T-cell (primary cell): ENCODE results near the gene DDX49. TPM values are rescaled to one million over a fixed set of nuclear protein-coding genes. Genes with fewer than 3 reads are reported as not detected.
"Not testable (repeated sequence)": the region's sequence is repeated elsewhere in the genome, so short reads cannot be mapped to it uniquely, and the experiment has no call there.

Experiments used
- ATAC-seq, 4 experiments: fragments of 200-7000 bp in 3 of 4; fragments of 150-1000 bp in 1 of 4; cut with Tn5 transposase; replicated peaks in 1 of 4; 1 replicate in 3 of 4; 2 replicates in 1 of 4; pipeline ENCODE4 v1.10.0; 2021; ENCODE audit warnings: moderate library complexity in 3 of 4, mild to moderate bottlenecking in 2 of 4, moderate number of reproducible peaks in 1 of 4
- CTCF ChIA-PET, 2 donors: fragments of 300-600 bp; sonication (Branson Sonifier 250); formaldehyde crosslinking; loops; one replicate each; lab custom pipeline; 2022; ENCODE audit warnings: antibody characterized with exemption in 2 of 2; lab: Charles Lee
- POLR2A ChIA-PET, 2 donors: fragments of 300-600 bp; sonication (Branson Sonifier 250); formaldehyde crosslinking; loops; one replicate each; lab custom pipeline; 2022; ENCODE audit warnings: antibody characterized with exemption in 2 of 2; lab: Charles Lee
- DNase-seq, 35 experiments: peaks; one replicate each; pipeline versions ENCODE4 v3.0.0 to v3.0.0-alpha.2; 2013 to 2023
- H3K27ac ChIP-seq: one replicate; pipeline ENCODE4 v1.5.1; 2013; ENCODE audit warnings: low read length
- H3K27me3 ChIP-seq, 2 experiments: replicated peaks in 1 of 2; 1 replicate in 1 of 2; 2 replicates in 1 of 2; pipeline versions ENCODE4 v1.6.1 to v1.7.0; 2013; ENCODE audit warnings: low read length in 1 of 2, mixed read lengths in 1 of 2; ENCODE audit not compliant: control insufficient read depth in 2 of 2, insufficient read depth in 2 of 2; ENCODE audit errors: extremely low read depth in 1 of 2
- H3K36me3 ChIP-seq, 2 donors: 1 replicate in 1 of 2; 2 replicates in 1 of 2; pipeline versions ENCODE4 v1.6.1 to v1.7.0; 2013; ENCODE audit warnings: low read length in 1 of 2; ENCODE audit not compliant: control insufficient read depth in 2 of 2, insufficient read depth in 1 of 2; ENCODE audit errors: extremely low read depth in 1 of 2
- H3K4me1 ChIP-seq, 2 experiments: 1 replicate in 1 of 2; 2 replicates in 1 of 2; pipeline versions ENCODE4 v1.6.1 to v1.7.0; 2013; ENCODE audit warnings: low read length in 2 of 2, mixed read lengths in 1 of 2; ENCODE audit not compliant: insufficient read depth in 2 of 2, control insufficient read depth in 1 of 2; ENCODE audit errors: extremely low read depth in 1 of 2
- H3K4me3 ChIP-seq, 2 donors: 1 replicate in 1 of 2; 2 replicates in 1 of 2; pipeline versions ENCODE4 v1.5.1 to v1.7.0; 2013; ENCODE audit warnings: mild to moderate bottlenecking in 2 of 2, low read length in 1 of 2, moderate library complexity in 1 of 2; ENCODE audit not compliant: control insufficient read depth in 1 of 2; ENCODE audit errors: extremely low read depth in 1 of 2
- H3K9me3 ChIP-seq: 2 replicates; pipeline ENCODE4 v1.7.0; 2013
- H3K27ac Mint-ChIP-seq, 2 donors: one replicate each; pipeline ENCODE4 v1.8.0; 2020 to 2021; ENCODE audit warnings: mild to moderate bottlenecking in 2 of 2, mixed read lengths in 2 of 2
- H3K27me3 Mint-ChIP-seq, 2 donors: one replicate each; pipeline ENCODE4 v1.8.0; 2021 to 2022; ENCODE audit warnings: mixed read lengths in 2 of 2
- H3K36me3 Mint-ChIP-seq: one replicate; pipeline ENCODE4 v1.8.0; 2021; ENCODE audit warnings: mixed read lengths
- H3K4me1 Mint-ChIP-seq, 3 donors: one replicate each; pipeline ENCODE4 v1.8.0; 2020 to 2022; ENCODE audit warnings: mixed read lengths in 3 of 3, mild to moderate bottlenecking in 1 of 3
- H3K4me3 Mint-ChIP-seq, 3 donors: one replicate each; pipeline ENCODE4 v1.8.0; 2020 to 2022; ENCODE audit warnings: mild to moderate bottlenecking in 3 of 3, mixed read lengths in 3 of 3, moderate library complexity in 3 of 3
- H3K9me3 Mint-ChIP-seq, 3 donors: one replicate each; pipeline ENCODE4 v1.8.0; 2020 to 2022; ENCODE audit warnings: mixed read lengths in 3 of 3
- WGBS: methylation state at CpG from one replicate; pipeline ENCODE4 v1.1.5; 2013; ENCODE audit warnings: missing lambda C conversion rate; ENCODE audit not compliant: insufficient coverage; 5-methylcytosine and 5-hydroxymethylcytosine counted together
- total RNA-seq, 35 experiments: library from RNA in 6 of 35; stranded (reverse) in 6 of 35; fragments of 120-200 nt in 1 of 35; gene quantifications; one replicate each; pipeline versions ENCODE4 v1.2.1 to v1.2.4 and lab custom pipeline; 2013 to 2026

The DDX49 gene
- total RNA-seq, 5 donors from 2014 or later (not counting 1 experiment from before 2014, with no cell fraction given), result 42.4 to 55.3 (median 48.1) TPM

DNA sequence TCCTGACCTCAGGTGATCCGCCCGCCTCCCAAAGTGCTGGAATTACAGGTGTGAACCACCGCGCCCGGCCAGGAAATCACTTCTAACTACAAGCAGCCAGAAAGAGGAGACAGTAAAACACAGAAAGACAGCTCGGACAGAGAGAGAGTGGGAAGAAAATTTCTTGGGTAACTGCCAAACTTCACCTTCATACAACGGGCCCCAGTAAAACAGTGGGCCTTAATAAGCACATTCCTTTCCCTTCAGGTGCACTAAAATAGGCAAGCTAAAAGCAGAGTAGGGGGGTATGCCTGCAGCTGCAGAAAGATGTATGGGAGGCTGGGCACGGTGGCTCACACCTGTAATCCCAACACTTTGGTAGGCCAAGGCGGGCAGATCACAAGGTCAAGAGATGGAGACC is 1.9 kb upstream of the DDX49 start:
- WGBS, result no CpG with 5 or more reads among the region's 9 CpGs
- DNase-seq, ATAC-seq, H3K4me3 ChIP-seq, H3K27me3 Mint-ChIP-seq, POLR2A ChIA-PET, H3K9me3 Mint-ChIP-seq, H3K27ac ChIP-seq, CTCF ChIA-PET, H3K9me3 ChIP-seq, H3K27me3 ChIP-seq: not testable (repeated sequence)
- Mint-ChIP-seq H3K36me3 (peaks cover 15% of the 10 kb centered on the region), H3K27ac (peak overlapping the region in 1 of 2 donors; percentile 32), H3K4me3 (peak overlapping the region; percentile 67 to 93 (median 90)), H3K4me1 (peaks cover 55 to 60% (median 60%) of the 10 kb centered on the region in 3 donors)
- Histone ChIP-seq H3K4me1 (peaks cover 13 to 65% of the 10 kb centered on the region in 2 experiments), H3K36me3 (peaks cover 25 to 39% of the 10 kb centered on the region in 2 donors)

DNA sequence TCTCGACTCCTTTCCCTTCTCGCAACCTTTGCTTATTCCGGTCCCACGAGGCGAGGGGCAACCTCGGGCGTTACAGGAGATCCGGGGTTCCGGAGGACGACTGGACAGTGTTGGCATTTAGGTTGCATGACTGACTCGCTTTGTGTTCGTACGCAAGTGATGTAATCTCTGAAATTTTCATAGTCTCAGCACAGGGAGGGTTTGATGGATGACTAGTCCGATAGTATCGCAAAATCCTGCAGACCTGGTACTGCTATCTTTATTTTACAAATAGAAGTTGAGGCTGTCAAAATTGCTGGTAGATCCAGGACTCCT is 342 bp downstream of the DDX49 start:
- ChIA-PET POLR2A (interaction anchor here (0.7 to 1.4 kb wide), 4 partner anchors 11 to 902 kb away, joined by 3 read pairs; partner anchors contain the start of genes ELL (in 1 of the 2) and ZNF506 (in 1 of the 2)), CTCF (interaction anchor here in 1 of 2 donors (0.5 to 0.9 kb wide), 2 partner anchors 347 to 711 kb away, joined by 3 read pairs; no protein-coding TSS in a partner anchor)
- Histone ChIP-seq H3K36me3 (peaks cover 22 to 41% of the 10 kb centered on the region in 2 donors), H3K4me3 (peak overlapping the region; percentile 75 to 98), H3K9me3 (no peaks in the 10 kb centered on the region), H3K27me3 (no peaks in the 10 kb centered on the region), H3K27ac (peak overlapping the region; percentile 22), H3K4me1 (peaks cover 13 to 49% of the 10 kb centered on the region in 2 experiments)
- DNase-seq, result no peak
- H3K27ac Mint-ChIP-seq, result peak overlapping the region; percentile 92 to 93
- H3K36me3 Mint-ChIP-seq, result peaks cover 19% of the 10 kb centered on the region
- H3K4me1 Mint-ChIP-seq, result peaks cover 47 to 51% (median 49%) of the 10 kb centered on the region in 3 donors
- no peaks in the 10 kb centered on the region for H3K27me3 Mint-ChIP-seq
- no peak for ATAC-seq
- H3K4me3 Mint-ChIP-seq, result peak overlapping the region; percentile 90 to 94 (median 93)
- no peaks in the 10 kb centered on the region for H3K9me3 Mint-ChIP-seq
- WGBS, result 0% methylated on average over 1 of the region's 15 CpGs

DNA sequence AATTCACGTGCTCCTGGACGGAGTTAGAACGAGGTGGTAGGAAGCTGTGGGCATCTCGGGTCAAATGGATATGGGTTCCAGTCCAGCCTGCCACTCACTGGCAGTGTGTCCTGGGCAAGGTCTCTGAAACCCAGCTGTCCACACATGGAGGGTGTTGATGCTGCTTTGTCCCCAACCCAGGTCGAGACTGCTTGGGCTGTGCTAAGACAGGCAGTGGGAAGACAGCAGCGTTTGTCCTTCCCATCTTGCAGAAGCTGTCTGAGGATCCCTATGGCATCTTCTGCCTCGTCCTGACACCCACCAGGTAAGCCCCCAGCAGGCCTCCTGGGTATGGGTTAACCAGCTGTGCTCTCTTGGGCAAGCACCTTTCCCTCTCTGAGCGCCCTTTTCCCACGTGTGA is 885 bp downstream of the DDX49 start:
- peaks cover 13 to 46% of the 10 kb centered on the region in 2 experiments for H3K4me1 ChIP-seq
- Mint-ChIP-seq H3K9me3 (no peaks in the 10 kb centered on the region), H3K4me1 (peaks cover 42 to 47% (median 45%) of the 10 kb centered on the region in 3 donors), H3K4me3 (peak overlapping the region; percentile 90 to 94 (median 93)), H3K27ac (peak overlapping the region; percentile 92 to 93), H3K27me3 (no peaks in the 10 kb centered on the region), H3K36me3 (peaks cover 16% of the 10 kb centered on the region)
- WGBS, result 68% methylated on average over 9 of the region's 9 CpGs
- ChIA-PET CTCF (no interaction called here), POLR2A (no interaction called here)
- no peaks in the 10 kb centered on the region for H3K9me3 ChIP-seq
- DNase-seq, result no peak
- no peak for ATAC-seq
- H3K4me3 ChIP-seq, result peak overlapping the region; percentile 75 to 98
- no peak overlapping the region for H3K27ac ChIP-seq
- H3K27me3 ChIP-seq, result no peaks in the 10 kb centered on the region
- peaks cover 17 to 39% of the 10 kb centered on the region in 2 donors for H3K36me3 ChIP-seq

DNA sequence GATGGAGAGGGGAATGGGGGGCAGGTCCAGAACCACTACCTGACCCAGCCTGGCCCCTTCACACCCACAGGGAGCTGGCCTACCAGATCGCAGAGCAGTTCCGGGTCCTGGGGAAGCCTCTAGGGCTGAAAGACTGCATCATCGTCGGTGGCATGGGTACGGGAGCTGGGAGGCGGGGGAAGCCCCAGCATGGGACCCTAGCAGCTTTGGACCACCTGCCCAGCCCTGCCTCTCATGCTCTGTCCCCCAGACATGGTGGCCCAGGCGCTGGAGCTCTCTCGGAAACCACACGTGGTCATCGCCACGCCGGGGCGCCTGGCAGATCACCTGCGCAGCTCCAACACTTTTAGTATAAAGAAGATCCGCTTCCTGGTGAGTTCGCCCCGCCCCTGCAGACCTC is 2.1 kb downstream of the DDX49 start:
- no peak overlapping the region for H3K27ac ChIP-seq
- 93% methylated on average over 13 of the region's 17 CpGs for WGBS
- ChIA-PET POLR2A (interaction anchor here in 1 of 2 donors (0.6 to 0.7 kb wide), 2 partner anchors 135 to 1650 kb away, joined by 4 to 5 read pairs; no protein-coding TSS in a partner anchor), CTCF (no interaction called here)
- no peaks in the 10 kb centered on the region for H3K27me3 ChIP-seq
- Mint-ChIP-seq H3K27me3 (no peaks in the 10 kb centered on the region), H3K4me1 (peaks cover 35 to 36% (median 36%) of the 10 kb centered on the region in 3 donors), H3K4me3 (peak overlapping the region; percentile 55 to 93 (median 90)), H3K27ac (no peak overlapping the region), H3K36me3 (peaks cover 23% of the 10 kb centered on the region), H3K9me3 (no peaks in the 10 kb centered on the region)
- H3K4me1 ChIP-seq, result peaks cover 13 to 38% of the 10 kb centered on the region in 2 experiments
- H3K36me3 ChIP-seq, result peaks cover 17 to 48% of the 10 kb centered on the region in 2 donors
- no peak for ATAC-seq
- H3K4me3 ChIP-seq, result no peak overlapping the region
- DNase-seq, result no peak
- no peaks in the 10 kb centered on the region for H3K9me3 ChIP-seq

DNA sequence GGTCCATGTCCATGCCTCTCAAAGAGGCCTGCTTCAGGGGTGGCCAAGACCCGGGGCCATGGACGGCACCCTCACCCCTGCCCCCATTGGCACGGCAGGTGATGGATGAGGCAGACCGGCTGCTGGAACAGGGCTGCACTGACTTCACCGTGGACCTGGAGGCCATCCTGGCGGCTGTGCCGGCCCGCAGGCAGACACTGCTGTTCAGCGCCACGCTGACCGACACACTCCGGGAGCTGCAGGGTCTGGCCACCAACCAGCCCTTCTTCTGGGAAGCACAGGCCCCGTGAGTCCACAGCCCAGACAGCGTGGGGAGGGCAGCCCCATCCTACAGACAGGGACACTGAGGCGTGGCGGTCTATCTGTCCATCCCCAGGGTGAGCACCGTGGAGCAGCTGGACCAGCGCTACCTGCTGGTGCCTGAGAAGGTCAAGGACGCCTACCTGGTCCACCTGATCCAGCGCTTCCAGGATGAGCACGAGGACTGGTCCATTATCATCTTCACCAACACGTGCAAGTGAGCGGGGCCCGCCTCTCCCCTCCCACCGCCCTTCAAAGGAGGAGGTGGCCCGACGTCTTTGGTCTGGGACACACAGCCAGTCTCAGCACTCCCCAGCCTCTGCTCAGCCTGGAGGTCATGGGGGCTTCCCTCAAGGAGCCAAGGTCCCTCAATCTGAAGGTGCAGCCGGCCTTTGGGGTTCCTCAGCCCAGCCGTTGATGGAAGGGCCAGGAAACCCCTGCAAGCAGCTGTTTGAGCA is 2.9 kb downstream of the DDX49 start:
- Histone ChIP-seq H3K27ac (no peak overlapping the region), H3K4me1 (peaks cover 13 to 32% of the 10 kb centered on the region in 2 experiments), H3K27me3 (no peaks in the 10 kb centered on the region), H3K4me3 (no peak overlapping the region), H3K9me3 (no peaks in the 10 kb centered on the region), H3K36me3 (peaks cover 17 to 51% of the 10 kb centered on the region in 2 donors)
- Mint-ChIP-seq H3K36me3 (peaks cover 23% of the 10 kb centered on the region), H3K27me3 (no peaks in the 10 kb centered on the region), H3K4me3 (no peak overlapping the region), H3K4me1 (peaks cover 29 to 31% (median 30%) of the 10 kb centered on the region in 3 donors), H3K9me3 (no peaks in the 10 kb centered on the region), H3K27ac (no peak overlapping the region)
- POLR2A ChIA-PET, result interaction anchor here in 1 of 2 donors (0.6 to 0.7 kb wide), 2 partner anchors 136 to 1650 kb away, joined by 4 to 5 read pairs; no protein-coding TSS in a partner anchor
- ATAC-seq (no peak), DNase-seq (no peak)
- CTCF ChIA-PET, result no interaction called here
- WGBS, result 96% methylated on average over 27 of the region's 29 CpGs

DNA sequence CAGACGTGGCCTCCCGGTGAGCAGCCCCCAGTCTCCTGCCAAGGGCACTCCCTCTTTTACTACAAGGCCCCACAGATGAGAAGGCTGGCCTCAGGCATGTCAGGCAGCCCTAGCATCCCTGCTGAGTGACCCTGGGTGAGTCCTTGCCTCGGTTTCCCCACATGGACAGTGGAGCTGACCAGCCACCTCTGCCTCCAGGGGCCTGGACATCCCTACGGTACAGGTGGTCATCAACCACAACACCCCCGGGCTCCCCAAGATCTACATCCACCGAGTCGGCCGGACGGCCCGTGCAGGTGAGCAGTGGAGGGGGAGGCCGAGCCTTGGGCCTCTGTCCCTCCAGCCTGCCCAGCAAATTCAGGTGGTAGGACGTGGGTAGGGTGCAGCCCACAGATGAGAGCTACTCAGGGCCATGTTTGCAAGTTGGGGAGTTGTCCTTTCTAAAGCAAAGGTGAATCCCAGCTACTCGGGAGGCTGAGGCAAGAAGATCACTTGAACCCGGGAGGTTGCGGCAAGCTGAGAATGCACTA is 5.2 kb downstream of the DDX49 start:
- Mint-ChIP-seq H3K4me3 (no peak overlapping the region), H3K27ac (no peak overlapping the region), H3K27me3 (no peaks in the 10 kb centered on the region), H3K36me3 (peaks cover 23% of the 10 kb centered on the region), H3K9me3 (no peaks in the 10 kb centered on the region), H3K4me1 (peaks cover 12 to 13% (median 13%) of the 10 kb centered on the region in 3 donors)
- ATAC-seq (no peak), DNase-seq (no peak)
- no peak overlapping the region for H3K27ac ChIP-seq
- 100% methylated on average over 6 of the region's 15 CpGs for WGBS
- H3K4me3 ChIP-seq, result no peak overlapping the region
- no peaks in the 10 kb centered on the region for H3K27me3 ChIP-seq
- peaks cover 7 to 17% of the 10 kb centered on the region in 2 experiments for H3K4me1 ChIP-seq
- ChIA-PET POLR2A (no interaction called here), CTCF (no interaction called here)
- H3K9me3 ChIP-seq, result no peaks in the 10 kb centered on the region
- peaks cover 17 to 55% of the 10 kb centered on the region in 2 donors for H3K36me3 ChIP-seq
